CD4-positive, alpha-beta T cell (primary cell): ENCODE data around the gene SIX5. TPM values are rescaled to one million over a fixed set of nuclear protein-coding genes. Genes with fewer than 3 reads are reported as not detected.

Source experiments
- ATAC-seq: fragments of 200-7000 bp; cut with Tn5 transposase; one replicate; pipeline ENCODE4 v1.10.0; 2022; ENCODE audit warnings: mild to moderate bottlenecking; ENCODE audit not compliant: poor library complexity
- CTCF ChIA-PET: fragments of 350-600 bp; sonication (Branson Sonifier 250); formaldehyde crosslinking; loops from one replicate; lab custom pipeline; 2021; ENCODE audit warnings: antibody characterized with exemption, inconsistent platforms; lab: Charles Lee
- POLR2A ChIA-PET: fragments of 350-600 bp; sonication (Branson Sonifier 250); formaldehyde crosslinking; loops from one replicate; lab custom pipeline; 2021; ENCODE audit warnings: antibody characterized with exemption, inconsistent platforms; lab: Charles Lee
- DNase-seq, 14 experiments: peaks; one replicate each; pipeline ENCODE4 v3.0.0-alpha.2; 2013 to 2020; ENCODE audit warnings: mixed read lengths in 2 of 14
- H3K27ac ChIP-seq, 2 donors: one replicate each; pipeline versions ENCODE4 v1.5.1 to v1.7.0; 2013; ENCODE audit warnings: low read length in 2 of 2, low read depth in 1 of 2, mild to moderate bottlenecking in 1 of 2
- H3K27me3 ChIP-seq, 2 experiments: 1 replicate in 1 of 2; 2 replicates in 1 of 2; pipeline versions ENCODE4 v1.6.1 to v1.7.0; 2013; ENCODE audit warnings: low read length in 2 of 2, control low read depth in 1 of 2, mild to moderate bottlenecking in 1 of 2, moderate library complexity in 1 of 2; ENCODE audit not compliant: insufficient read depth in 2 of 2, control insufficient read depth in 1 of 2
- H3K36me3 ChIP-seq: one replicate; pipeline ENCODE4 v1.6.1; 2013; ENCODE audit warnings: low read length, control low read depth; ENCODE audit not compliant: insufficient read depth
- H3K4me1 ChIP-seq: one replicate; pipeline ENCODE4 v1.6.1; 2013; ENCODE audit warnings: low read length, control low read depth; ENCODE audit not compliant: insufficient read depth
- H3K4me3 ChIP-seq: one replicate; pipeline ENCODE4 v1.5.1; 2013; ENCODE audit warnings: mild to moderate bottlenecking, low read length, moderate library complexity
- H3K9me3 ChIP-seq, 2 experiments: 1 replicate in 1 of 2; 2 replicates in 1 of 2; pipeline versions ENCODE4 v1.6.1 to v1.7.0; 2013; ENCODE audit warnings: low read length in 2 of 2, mild to moderate bottlenecking in 2 of 2, control low read depth in 1 of 2, moderate library complexity in 1 of 2; ENCODE audit not compliant: control insufficient read depth in 1 of 2, insufficient read depth in 1 of 2
- H3K27ac Mint-ChIP-seq: one replicate; pipeline ENCODE4 v1.8.0; 2020; ENCODE audit warnings: mixed read lengths
- H3K27me3 Mint-ChIP-seq: one replicate; pipeline ENCODE4 v1.8.0; 2021; ENCODE audit warnings: mixed read lengths
- H3K36me3 Mint-ChIP-seq: one replicate; pipeline ENCODE4 v1.8.0; 2021; ENCODE audit warnings: low read depth, mixed read lengths
- H3K4me1 Mint-ChIP-seq: one replicate; pipeline ENCODE4 v1.8.0; 2021; ENCODE audit warnings: low read depth, mixed read lengths
- H3K4me3 Mint-ChIP-seq: one replicate; pipeline ENCODE4 v1.8.0; 2020; ENCODE audit warnings: mild to moderate bottlenecking, mixed read lengths
- H3K9me3 Mint-ChIP-seq: one replicate; pipeline ENCODE4 v1.8.0; 2020; ENCODE audit warnings: mixed read lengths
- CTCF ChIP-seq: fragments of 200-600 bp; IDR thresholded peaks from one replicate; pipeline ENCODE4 v1.8.0; 2022; ENCODE audit warnings: antibody characterized with exemption, mild to moderate bottlenecking
- intact Hi-C, 2 experiments: fragments of 100-400 bp; cut with DNase I in 1 of 2; cut with micrococcal nuclease in 1 of 2; formaldehyde crosslinking; loops; one replicate each; pipeline versions ENCODE4 v1.15.1 to v1.9.0; 2023 to 2025; cut with DNase I, micrococcal nuclease
- total RNA-seq, 174 experiments: library from RNA in 2 of 174; stranded (reverse) in 2 of 174; gene quantifications; one replicate each; pipeline ENCODE4 v1.2.3 and lab custom pipeline; 2021 to 2026

The SIX5 gene
- total RNA-seq, 2 experiments from 2014 or later = 0.58 to 0.59 TPM

DNA sequence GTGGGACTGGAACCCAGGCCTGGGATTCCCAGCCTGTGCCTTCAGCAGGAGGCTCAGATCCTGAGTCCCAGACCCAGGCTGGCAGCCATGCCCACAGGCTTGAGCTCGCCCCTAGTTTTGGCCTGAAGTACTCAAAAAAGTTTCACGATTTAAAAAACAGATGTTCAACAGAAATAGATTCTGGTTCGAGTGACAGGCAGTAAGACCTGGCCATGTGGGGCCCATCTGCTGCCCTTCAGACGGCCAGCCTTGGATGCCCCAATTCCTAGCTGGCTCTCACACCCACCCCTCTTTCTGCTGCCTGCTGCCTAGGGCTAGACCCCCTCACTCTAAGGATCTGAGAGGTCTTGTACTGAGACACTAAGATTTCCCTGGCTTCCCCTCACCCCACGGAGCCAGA lies 16.0 kb upstream of the SIX5 start:
- H3K4me1 ChIP-seq = peaks cover 5% of the 10 kb centered on the region
- H3K4me1 Mint-ChIP-seq = peaks cover 20% of the 10 kb centered on the region
- no peak overlapping the region for H3K4me3 ChIP-seq
- H3K27me3 Mint-ChIP-seq = peaks cover 36% of the 10 kb centered on the region
- no peak for DNase-seq
- peaks cover 46% of the 10 kb centered on the region for H3K36me3 Mint-ChIP-seq
- no peak for ATAC-seq
- H3K27ac ChIP-seq = no peak overlapping the region
- POLR2A ChIA-PET = no interaction called here
- CTCF ChIA-PET = no interaction called here
- no peak for TF ChIP-seq CTCF
- H3K9me3 Mint-ChIP-seq = no peaks in the 10 kb centered on the region
- H3K4me3 Mint-ChIP-seq = no peak overlapping the region
- H3K36me3 ChIP-seq = peaks cover 26% of the 10 kb centered on the region
- H3K9me3 ChIP-seq = peaks cover 0 to 11% of the 10 kb centered on the region in 2 experiments
- peaks cover 17 to 22% of the 10 kb centered on the region in 2 experiments for H3K27me3 ChIP-seq
- H3K27ac Mint-ChIP-seq = no peak overlapping the region
- intact Hi-C loops = no loop called here

GRCh38 chr19:45784096-45784495 lies 15.0 kb upstream of the SIX5 start:
- Mint-ChIP-seq H3K36me3 (peaks cover 44% of the 10 kb centered on the region), H3K27me3 (peaks cover 43% of the 10 kb centered on the region), H3K9me3 (no peaks in the 10 kb centered on the region), H3K27ac (no peak overlapping the region), H3K4me1 (peaks cover 29% of the 10 kb centered on the region), H3K4me3 (no peak overlapping the region)
- intact Hi-C loops = no loop called here
- ChIA-PET CTCF (no interaction called here), POLR2A (no interaction called here)
- H3K4me1 ChIP-seq = peaks cover 15% of the 10 kb centered on the region
- DNase-seq = no peak
- ATAC-seq = no peak
- no peak overlapping the region for H3K4me3 ChIP-seq
- no peak overlapping the region for H3K27ac ChIP-seq
- TF ChIP-seq CTCF = no peak
- peaks cover 0 to 17% of the 10 kb centered on the region in 2 experiments for H3K9me3 ChIP-seq
- H3K36me3 ChIP-seq = peaks cover 21% of the 10 kb centered on the region
- peaks cover 22 to 30% of the 10 kb centered on the region in 2 experiments for H3K27me3 ChIP-seq

DNA sequence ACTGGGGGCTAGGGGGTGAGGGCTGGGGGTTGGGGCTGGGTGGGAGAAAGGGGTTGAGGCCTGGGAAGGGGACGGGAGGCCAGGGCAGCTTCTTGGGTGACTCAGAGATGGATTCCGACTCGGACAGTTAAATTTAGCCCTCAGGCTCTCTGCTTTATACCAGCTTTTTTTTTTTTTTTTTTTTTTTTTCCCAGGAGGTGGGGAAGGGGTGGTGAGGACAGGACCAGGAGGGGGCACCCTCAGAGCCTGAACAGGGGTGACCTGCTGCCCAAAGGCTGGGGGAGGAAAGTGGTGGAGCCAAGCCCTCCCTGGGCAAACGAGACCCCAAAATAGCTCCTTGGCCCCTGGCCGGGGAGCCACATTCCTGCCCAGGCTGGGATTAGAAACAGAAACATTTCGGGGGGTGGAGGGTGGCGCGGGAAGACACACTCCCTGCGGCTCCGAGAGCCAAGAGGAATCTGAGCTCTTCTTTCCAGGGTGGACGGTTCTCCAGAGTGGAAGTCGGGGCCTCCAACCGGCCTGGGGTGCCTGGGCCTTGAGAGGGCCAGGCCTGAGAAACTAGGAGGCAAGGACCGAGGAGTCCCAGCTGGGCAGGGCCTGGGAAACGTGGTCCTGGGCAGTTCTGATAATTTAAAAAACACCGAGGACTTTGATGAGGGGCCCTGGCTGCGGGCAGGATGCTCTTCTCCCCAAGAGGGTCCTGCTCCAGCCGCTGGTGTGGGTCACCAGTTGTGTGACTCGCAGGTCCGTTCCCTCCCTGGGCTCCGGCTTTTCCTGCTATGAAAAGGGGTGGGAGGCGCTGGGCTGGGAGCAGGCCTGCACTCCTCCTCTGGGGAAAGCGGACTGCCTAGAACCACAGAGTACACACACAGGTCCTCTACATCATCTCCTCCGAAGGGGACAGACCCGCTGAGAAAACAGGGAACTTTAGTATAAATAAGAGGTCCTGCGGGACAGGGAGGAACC lies 14.1 kb upstream of the SIX5 start:
- H3K4me1 Mint-ChIP-seq = peaks cover 25% of the 10 kb centered on the region
- no peaks in the 10 kb centered on the region for H3K9me3 Mint-ChIP-seq
- ChIA-PET POLR2A (interaction anchor here (0.7 to 1.4 kb wide), 3 partner anchors 10 to 470 kb away, joined by 4 to 6 read pairs (median 5); partner anchors contain the start of genes DMWD and SIX5), CTCF (interaction anchor here (0.6 to 1.2 kb wide), 3 partner anchors 11 to 298 kb away, joined by 3 to 14 read pairs (median 3); partner anchors contain the start of gene SIX5)
- no peak for TF ChIP-seq CTCF
- intact Hi-C loops = no loop called here
- H3K27ac ChIP-seq = no peak overlapping the region
- no peak overlapping the region for H3K4me3 ChIP-seq
- H3K4me1 ChIP-seq = peaks cover 24% of the 10 kb centered on the region
- ATAC-seq = no peak
- no peak overlapping the region for H3K4me3 Mint-ChIP-seq
- H3K36me3 Mint-ChIP-seq = peaks cover 36% of the 10 kb centered on the region
- DNase-seq = no peak
- peaks cover 36% of the 10 kb centered on the region for H3K27me3 Mint-ChIP-seq
- no peak overlapping the region for H3K27ac Mint-ChIP-seq
- peaks cover 0 to 18% of the 10 kb centered on the region in 2 experiments for H3K9me3 ChIP-seq
- peaks cover 22 to 33% of the 10 kb centered on the region in 2 experiments for H3K27me3 ChIP-seq
- peaks cover 11% of the 10 kb centered on the region for H3K36me3 ChIP-seq
